Suppressor macrophage treated with lipopolysaccharide for 4 hours (primary cell): ENCODE results near the gene GPR176.
"Not testable (repeated sequence)": the region's sequence is repeated elsewhere in the genome, so short reads cannot be mapped to it uniquely, and the experiment has no call there.

Experiments
- DNase-seq: peaks from one replicate; pipeline ENCODE4 v3.0.0-alpha.2; 2020

The GPR176 gene

DNA sequence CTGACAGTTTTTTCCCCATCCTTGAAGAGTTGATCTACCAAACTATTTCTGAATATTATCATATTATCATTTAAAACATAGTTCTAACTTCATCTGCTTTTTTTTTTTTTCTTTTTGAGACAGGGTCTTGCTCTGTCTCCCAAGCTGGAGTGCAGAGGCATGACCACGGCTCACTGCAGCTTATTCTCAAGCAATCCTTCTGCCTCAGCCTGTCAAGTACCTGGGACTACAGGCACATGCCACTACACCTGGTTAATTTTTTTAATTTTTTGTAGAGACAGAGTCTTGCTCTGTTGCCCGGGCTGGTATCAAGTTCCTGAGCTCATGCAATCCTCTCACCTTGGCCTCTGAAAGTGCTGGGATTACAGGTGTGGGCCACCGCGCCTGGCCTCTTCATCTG lies 15.2 kb upstream of the GPR176 start:
- DNase-seq = no peak

DNA sequence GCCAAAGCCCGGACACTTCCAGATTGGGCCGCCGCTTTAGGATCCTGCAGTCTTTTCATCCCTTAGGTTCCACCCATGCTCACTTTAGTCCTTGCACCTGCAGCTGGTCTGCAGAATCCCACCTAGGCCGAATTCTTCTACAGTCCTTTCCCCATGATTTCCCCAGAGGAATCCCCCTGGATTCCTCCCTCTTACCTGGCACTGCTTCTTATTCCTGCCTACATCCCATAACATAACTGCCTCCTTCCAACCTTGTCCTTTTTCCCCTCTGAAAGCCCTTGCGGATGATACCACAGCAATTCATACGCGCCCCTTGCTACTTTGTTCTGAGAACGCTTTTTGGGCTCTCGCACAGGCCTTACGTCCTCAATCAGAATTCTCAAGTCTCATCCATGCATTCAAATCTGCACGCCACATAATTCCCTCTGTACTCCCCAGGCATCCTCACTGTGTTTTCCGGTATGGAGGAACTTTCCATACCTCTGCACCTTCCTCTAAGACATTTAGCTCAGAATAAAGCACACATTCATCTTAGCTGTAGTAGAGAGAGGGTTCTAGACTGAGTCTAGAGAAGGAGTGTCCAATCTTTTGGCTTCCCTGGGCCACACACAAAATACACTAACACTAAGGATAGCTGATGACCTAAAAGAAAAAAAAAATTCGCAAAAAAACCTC lies 14.5 kb upstream of the GPR176 start:
- no peak for DNase-seq

DNA sequence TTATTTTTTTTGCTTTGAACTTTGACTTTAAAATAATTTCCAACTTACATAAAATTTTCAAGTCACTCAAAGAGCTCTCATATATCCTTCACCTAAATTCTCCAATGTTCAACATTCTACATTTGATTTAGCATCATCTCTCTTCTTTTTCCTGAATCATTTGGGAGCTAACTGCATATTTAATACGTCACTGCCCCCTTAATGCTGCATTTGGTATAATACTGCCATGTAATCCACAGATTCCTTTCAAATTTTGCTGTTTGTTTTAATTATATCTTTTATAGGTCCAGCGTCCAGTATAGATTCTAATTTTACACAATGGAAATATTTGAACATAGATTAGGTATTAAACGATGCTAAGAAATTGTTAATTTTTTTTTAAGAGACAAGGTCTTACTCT lies 11.5 kb upstream of the GPR176 start:
- DNase-seq = no peak

DNA sequence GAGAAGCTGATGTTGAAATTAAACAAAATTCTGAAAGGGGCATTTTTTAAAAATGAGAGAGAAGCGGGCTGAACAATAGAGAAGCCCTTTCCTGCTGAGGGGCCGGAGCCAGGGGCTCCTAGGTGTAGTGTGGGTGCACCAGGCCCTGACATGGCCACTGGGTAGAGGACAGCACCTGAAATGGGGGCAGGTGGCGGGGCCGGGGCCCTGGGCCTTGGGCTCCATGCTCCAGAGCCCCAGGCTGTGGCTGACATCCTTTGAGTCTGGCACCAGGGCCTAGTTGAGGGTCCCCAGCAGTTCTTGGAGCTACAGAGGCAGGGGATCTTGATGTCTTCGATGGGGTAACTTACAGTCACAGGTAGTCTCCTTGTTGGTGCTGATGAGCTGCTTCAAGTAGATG lies 6.5 kb upstream of the GPR176 start:
- DNase-seq = no peak

DNA sequence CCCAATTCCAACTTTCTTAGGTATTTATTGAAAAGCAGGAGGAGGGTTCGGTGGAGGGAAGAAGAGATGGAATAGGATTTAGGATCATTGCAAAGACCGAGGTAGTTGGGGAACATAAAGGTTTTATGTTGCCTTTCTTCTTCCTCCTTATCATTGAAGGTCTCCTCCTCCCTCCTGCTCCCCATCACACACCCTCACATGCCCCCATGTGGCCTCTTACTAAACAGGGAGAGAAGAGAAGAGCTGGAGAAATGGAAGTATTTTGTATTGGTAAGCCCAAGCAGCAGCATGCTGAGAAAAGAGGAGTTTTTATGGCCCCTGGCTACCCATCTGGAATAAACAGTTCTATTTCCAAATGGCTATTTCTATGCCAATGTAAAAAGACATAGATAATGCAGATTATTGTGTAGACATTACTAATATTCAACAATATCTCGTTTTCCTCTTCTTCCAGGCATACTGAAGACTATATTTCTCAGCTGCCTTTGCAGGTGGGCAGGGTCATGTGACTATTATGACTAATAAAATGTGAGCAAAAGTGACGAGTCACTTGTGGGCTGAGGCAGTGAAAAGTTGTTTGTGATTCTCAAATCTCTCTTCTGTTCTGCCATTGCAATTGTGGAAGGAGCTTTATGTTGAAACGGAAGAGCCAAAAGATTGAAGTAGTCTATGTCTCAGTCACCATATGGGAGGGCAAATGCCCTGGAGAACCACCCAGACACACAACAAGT lies 5.2 kb upstream of the GPR176 start:
- peak; percentile 37 for DNase-seq

DNA sequence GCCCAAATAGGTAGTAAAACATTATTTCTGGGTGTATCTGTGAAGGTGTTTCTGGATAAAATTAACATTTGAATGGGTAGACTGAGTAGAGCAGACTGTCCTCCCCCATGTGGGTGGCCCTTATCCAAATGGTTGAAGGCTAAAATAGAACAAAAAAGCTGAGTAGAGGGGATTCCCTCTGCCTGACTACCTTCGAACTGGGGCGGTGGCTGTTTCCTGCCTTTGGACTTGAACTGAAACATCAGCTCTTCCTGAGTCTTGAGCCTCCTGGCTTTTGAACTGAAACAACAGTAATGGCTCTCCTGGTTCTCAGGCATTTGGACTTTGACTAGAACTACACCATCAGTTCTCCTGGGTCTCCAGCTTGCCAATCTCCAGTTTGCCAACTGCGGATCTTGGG lies 4.4 kb upstream of the GPR176 start:
- no peak for DNase-seq

DNA sequence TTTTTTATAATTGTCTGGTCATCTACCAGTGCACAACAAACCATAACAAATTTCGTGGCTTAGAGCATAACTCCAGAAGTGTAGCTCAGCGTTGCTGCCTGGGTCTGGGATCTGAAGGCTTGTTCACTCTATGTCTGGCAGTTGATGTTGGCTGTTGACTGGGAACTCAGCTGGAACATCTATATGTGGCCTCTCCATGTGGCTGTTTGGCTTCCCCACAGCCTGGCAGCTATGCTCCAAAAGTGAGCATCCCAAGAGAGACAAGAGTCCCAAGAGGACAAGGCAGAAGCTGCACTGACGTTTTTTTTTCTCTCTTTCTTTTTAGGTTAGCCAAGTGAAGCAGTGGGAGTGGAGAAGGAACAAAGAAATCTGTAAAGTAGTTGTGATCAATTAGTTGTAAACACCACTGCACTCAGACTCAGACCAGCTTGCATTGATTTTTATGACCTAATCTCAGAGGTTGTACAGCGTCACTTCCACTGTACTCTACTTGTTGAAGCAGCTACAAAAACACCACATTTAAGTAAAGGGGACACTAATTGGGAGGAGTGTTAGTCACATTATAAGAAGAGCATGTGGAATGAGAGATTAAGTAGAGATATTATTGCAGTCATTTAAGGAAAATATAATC lies 2.5 kb upstream of the GPR176 start:
- no peak for DNase-seq

DNA sequence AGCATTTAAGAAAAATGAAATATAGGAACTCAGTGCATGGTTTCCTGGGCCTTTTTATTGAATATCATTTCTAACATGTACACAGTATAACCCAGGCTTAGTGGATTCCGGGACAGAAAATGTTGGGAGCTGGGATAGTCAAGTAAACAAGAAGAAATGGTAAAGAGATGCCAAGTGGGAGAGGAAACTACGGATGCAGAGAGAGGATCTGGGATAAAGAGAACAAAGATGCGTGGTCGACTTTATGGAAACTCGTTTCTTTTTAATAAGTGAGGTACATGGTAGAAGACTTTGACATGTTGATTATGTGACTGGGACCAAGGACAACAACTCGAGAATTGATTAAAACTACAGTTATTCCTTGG lies 1.2 kb upstream of the GPR176 start:
- DNase-seq = no peak

DNA sequence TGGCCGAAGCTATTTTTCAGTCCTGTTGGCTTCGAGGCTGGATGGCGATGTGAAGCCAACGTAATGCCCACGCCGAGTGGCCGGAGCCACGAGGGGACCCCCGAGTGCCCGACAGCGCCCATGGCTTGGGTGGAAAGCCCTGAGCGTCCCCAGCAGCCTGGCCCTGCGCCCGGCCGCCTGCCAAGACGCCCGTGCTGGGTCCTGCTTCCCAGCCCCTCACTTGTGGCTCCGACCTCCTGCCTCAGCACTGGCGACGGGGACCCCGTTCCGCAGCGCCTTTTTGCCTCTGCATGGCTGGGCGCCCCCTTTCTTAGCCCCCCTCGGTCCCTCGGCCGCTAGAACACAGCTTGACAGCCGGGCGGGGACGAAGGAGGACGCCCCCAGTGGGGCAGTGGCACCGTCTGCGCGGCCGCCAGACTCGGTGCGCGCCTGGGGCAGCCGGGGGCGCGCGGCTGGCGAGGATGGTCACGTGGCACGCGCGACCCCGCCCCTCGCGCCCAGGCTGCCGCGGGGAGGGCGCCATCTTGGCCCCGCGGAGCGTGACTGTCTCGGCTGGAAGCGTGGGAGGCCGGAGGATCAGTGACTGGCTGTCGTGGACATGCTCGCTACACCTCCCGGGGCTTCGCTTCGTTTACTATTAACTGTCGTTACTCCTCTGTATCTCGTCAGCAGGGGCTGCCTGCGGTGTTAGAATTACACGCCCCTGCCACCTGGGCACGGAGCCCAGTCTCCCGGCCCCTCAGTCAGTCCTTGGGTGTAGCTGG lies 626 bp upstream of the GPR176 start:
- DNase-seq = peak; percentile 91

DNA sequence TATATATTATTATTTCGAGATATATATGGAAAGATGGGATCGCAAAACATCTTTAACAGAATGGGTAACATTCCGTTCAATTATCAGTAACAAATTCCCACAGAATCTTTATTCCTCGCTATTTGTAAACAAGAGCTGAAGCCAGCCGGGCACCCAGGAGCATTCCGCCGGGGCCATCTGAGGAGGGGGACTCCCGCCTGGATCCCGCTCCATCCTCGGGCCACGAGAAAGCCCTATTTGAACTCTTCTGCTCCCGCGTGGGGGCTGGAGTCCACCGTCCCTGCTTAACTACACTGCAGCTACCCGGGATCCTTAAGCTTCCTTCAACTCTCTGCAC lies 687 bp downstream of the GPR176 start:
- DNase-seq = no peak

DNA sequence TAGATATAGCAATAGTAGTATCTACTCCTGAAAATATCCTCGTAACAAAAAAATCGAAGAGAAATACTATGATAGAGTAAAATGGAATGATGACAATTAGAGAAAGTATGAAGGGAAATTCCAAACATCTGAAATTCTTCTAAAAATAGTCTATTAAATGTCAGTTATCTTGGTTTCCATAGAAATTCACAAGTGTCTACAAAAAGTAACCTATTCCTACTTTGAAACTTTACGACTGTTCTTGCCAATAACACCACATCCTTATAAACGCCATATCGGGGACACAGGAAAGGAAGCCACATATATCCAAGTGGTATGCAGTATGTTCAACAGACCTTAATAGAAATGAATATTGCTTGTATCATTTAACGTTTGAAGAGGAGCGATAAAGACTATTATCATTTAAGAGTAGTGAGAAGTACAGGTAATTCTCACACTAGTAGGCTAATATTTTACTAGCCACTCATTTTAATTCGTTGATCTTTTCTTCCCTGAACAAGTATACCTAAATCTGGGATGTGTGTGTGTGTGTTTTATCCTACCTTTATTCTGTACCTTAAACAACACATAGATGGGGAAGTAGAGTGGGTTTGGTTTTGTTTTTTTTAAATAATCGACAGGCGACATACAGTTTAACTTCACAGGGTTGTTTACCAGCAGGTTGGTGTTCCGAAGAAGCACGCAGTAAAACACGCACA lies 1.2 kb downstream of the GPR176 start:
- no peak for DNase-seq

DNA sequence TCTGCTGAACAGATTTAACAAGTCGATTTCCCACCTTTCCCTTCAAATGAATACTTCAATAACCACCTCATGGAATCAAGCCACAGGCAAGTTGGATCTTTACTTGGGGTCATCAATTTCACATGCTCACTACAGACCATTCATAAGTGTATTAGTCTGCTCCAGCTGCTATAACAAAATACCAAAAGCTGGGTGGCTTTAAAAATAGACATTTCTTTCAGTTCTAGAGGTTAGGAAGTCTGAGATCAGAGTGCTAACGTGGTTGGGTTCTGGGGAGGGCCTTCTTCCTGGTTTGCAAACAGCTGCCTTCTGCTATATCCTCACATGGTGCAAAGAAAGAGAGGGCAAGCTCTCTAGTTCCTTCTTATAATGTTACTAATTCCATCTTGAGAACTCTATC lies 5.1 kb downstream of the GPR176 start:
- no peak for DNase-seq

DNA sequence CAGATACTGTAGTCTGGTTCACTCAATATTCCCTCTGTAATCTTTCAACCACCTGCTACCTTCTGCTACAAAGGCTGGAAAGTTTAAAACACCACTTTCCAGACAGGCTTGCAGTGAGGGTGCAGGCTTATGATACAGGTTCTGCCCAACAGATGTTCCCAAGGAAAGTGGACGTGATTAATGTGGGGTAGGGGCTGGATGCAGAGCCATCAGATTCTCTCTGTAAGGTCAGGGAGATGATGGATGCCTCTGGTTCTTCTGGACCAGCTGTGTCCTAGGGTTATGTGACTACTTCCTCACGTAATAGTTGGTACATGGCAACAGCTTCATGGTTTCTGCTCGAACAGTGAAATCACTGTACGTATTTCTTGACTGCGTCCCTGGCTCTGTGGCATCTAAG lies 11.1 kb downstream of the GPR176 start:
- DNase-seq = no peak

DNA sequence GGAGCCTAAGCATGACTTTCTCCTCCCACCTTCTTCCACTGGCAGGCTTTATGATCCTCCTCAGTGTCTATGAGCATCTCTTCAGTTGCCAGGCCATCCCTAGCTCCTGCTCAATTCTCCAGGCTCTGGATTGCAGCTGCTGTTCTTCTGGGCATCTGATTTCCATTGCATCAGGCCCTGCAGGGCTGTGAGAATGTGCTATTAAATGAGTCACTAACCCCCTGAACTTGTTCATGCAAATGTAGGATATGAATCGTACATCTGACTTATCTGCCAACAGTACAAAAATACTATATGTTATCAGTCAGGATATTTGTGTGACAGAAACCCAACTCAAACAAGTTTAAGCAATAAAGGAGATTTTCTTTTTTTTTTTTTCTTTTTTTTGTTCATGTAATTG lies 11.9 kb downstream of the GPR176 start:
- peak; percentile 11 for DNase-seq

DNA sequence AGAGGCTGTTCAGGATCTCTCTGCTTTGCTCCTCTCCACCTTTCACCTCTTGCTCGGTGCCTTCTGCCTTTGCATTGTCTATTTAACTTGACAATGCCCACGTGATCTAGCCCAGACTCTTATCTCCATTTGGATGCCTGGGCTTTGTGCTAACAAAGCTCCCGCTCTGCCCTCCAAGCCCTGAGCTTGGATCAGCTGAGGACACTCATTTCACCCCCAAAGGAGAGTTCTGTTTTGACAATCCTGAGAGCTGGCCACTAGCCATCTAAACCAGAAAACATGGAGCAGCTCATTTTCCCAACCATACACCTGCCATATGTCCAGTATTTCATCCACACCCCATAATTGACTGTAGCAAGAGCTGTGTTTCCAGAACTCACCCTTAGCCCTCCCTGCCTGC lies 12.8 kb downstream of the GPR176 start:
- no peak for DNase-seq

DNA sequence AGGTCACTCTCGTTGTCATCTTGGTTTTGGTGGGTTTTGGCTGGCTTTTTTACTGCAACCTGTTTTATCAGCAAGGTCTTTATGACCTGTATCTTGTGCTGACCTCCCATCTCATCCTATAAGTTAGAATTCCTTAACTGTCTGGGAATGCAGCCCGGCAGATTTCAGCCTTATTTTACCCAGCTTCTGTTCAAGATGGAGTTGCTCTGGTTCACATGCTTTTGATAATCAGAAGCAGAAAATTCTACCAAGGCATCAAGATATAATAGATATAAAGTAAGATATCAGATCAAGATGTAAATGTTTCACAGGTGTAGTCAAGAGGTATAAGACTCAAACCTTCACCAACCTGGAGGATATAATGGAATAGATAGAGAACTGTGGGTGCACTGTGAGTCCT lies 16.0 kb downstream of the GPR176 start:
- DNase-seq = no peak

DNA sequence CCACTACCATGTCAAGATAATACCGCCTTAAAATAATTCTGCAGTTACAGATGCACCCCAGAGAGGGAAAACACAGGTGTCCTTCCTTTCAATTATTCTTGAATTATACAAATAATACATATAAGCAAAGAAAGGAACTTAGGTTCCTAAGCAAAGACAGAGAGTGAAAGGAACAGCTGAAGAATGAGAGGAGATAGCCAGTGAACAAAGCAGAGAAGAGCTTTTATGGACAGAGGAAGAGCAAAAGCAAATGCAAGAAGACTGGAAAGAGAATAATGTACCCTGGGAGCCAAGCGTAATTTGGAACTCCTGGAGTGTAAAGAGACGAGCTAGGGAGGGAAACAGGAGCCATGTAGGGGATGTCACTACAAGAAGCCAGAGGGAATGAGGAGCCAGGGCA lies 21.7 kb downstream of the GPR176 start:
- no peak for DNase-seq

DNA sequence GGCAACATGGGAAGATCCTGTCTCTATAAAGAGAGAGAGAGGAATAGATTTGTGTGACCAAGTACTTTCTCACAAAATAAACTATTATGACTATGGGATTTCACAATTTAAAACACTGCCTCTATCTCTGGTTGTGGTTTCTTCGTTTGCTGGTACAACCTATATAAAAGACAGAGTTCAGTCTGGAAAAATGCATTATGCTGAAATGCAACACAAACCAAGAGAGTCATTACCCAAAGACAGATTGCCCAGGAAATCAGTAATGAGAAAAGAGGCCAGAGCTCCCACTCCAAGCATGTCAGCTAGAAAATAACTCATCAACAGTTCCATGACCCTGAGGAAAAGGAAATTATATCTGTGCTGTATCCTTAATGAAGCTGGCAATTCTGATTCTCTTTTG lies 23.2 kb downstream of the GPR176 start:
- DNase-seq = no peak

DNA sequence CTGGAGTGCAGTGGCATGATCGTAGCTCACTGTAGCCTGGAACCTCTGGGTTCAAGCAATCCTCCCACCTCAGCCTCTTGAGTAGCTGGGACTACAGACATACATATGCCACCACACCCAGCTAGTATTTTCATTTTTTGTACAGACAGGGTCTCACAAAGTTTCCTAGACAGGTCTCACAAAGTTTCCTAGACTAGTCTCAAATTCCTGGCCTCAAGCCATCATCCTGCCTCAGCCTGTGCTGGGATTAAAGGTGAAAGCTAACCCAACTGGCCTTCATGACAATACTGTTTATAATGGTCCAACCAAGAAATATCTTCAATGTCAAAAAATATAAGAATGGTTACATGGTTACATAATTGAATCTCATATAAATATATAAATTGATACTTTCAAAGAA lies 24.0 kb downstream of the GPR176 start:
- no peak for DNase-seq

DNA sequence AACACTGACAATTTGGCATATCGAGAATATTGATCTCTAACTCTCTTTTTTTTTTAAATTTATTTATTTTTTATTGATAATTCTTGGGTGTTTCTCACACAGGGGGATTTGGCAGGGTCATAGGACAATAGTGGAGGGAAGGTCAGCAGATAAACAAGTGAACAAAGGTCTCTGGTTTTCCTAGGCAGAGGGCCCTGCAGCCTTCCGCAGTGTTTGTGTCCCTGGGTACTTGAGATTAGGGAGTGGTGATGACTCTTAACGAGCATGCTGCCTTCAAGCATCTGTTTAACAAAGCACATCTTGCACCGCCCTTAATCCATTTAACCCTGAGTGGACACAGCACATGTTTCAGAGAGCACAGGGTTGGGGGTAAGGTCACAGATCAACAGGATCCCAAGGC lies 27.0 kb downstream of the GPR176 start:
- not testable (repeated sequence) for DNase-seq

DNA sequence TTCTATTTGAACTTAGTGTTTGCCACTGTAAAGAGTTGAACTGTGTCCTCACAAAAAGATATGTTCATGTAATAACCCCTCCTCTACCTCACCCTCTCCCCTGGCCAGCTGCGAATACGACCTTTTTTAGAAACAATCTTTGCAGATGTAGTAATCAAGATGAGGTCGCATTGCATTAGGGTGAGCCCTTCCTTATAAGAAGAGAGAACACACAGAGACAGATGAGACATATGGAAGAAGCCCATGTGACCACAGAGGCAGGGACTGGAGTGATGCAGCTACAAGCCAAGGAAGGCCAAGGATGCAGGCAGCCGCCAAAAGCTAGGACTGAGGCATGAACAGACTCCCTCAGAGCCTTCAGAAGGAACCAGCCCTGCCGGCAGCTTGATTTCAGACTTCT lies 27.6 kb downstream of the GPR176 start:
- DNase-seq = no peak

DNA sequence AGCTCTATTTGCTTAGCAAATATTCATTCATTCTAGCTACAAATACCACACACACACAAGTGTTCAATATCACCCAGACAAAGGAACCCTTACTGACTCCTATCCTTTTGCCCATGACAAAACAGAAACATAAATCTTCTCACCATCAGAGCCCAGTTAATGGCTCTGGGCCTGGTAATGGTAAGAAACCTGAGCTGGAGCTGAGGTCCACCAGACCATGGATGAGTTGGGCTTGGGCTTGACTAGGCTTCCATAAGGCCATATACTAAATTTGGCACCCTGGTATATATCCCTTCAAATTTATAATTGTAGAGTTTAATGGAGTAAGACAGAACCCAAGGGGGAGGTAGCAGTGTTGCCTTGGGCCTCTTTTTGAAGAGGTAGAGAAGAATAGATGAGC lies 29.4 kb downstream of the GPR176 start:
- DNase-seq = no peak

DNA sequence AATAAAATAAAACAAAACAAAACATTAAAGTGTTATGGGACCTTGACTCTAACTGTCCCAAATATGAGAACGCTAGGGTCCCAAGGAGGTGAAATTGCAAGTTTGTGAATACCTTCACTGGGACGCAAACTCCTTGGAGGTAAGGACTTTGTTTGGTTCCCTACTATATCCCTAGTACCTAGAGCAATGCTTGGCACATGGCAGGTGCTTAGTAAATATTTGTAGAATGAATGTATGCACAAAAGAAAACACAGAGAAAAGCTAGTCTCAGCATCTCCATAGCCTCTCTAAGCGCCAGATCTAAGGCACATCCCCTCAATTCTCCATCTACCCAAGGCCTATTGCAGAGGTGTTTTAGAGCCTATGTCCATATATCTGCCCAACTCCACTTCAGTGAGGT lies 30.5 kb downstream of the GPR176 start:
- DNase-seq = no peak
